Mesendoderm (in vitro differentiated cells): Measurements from ENCODE around the gene C1orf105.

Experiments used
- DNase-seq: peaks from one replicate; pipeline ENCODE4 v3.0.0; 2013
- H2AK5ac ChIP-seq: 2 replicates; pipeline ENCODE4 v1.6.1; 2013; ENCODE audit warnings: low read length, inconsistent platforms
- H2BK120ac ChIP-seq: 2 replicates; pipeline ENCODE4 v1.6.1; 2013; ENCODE audit warnings: low read depth, mild to moderate bottlenecking, low read length, moderate library complexity, mixed read lengths
- H2BK15ac ChIP-seq: replicated peaks from 2 replicates; pipeline ENCODE4 v1.6.1; 2013; ENCODE audit warnings: low read depth, mild to moderate bottlenecking, moderate library complexity
- H2BK5ac ChIP-seq: 2 replicates; pipeline ENCODE4 v1.6.1; 2013; ENCODE audit warnings: low read length, inconsistent platforms
- H3K18ac ChIP-seq: 2 replicates; pipeline ENCODE4 v1.6.1; 2013; ENCODE audit warnings: mild to moderate bottlenecking, low read length, mixed read lengths
- H3K23ac ChIP-seq: one replicate; pipeline ENCODE4 v1.6.1; 2013; ENCODE audit warnings: low read length
- H3K27ac ChIP-seq: 2 replicates; pipeline ENCODE4 v1.5.1; 2013; ENCODE audit warnings: low read depth, mild to moderate bottlenecking, inconsistent platforms, low read length, moderate library complexity
- H3K27me3 ChIP-seq: 2 replicates; pipeline ENCODE4 v1.6.1; 2013; ENCODE audit warnings: low read length, control low read depth, mild to moderate bottlenecking, inconsistent platforms; ENCODE audit not compliant: insufficient read depth, poor library complexity
- H3K36me3 ChIP-seq: 2 replicates; pipeline ENCODE4 v1.6.1; 2013; ENCODE audit warnings: low read length, inconsistent platforms; ENCODE audit not compliant: control insufficient read depth, insufficient read depth
- H3K4ac ChIP-seq: one replicate; pipeline ENCODE4 v1.6.1; 2013; ENCODE audit warnings: low read depth, mild to moderate bottlenecking, low read length, moderate library complexity
- H3K4me1 ChIP-seq: 2 replicates; pipeline ENCODE4 v1.6.1; 2013; ENCODE audit warnings: low read depth, low read length, inconsistent platforms; ENCODE audit not compliant: control insufficient read depth
- H3K4me2 ChIP-seq: 2 replicates; pipeline ENCODE4 v1.6.1; 2013; ENCODE audit warnings: low read length
- H3K4me3 ChIP-seq: 2 replicates; pipeline ENCODE4 v1.5.1; 2013; ENCODE audit warnings: mild to moderate bottlenecking, low read length
- H3K56ac ChIP-seq: one replicate; pipeline ENCODE4 v1.6.1; 2013; ENCODE audit warnings: low read length
- H3K79me1 ChIP-seq: 2 replicates; pipeline ENCODE4 v1.6.1; 2013; ENCODE audit warnings: low read length, inconsistent platforms
- H3K79me2 ChIP-seq: 2 replicates; pipeline ENCODE4 v1.6.1; 2013; ENCODE audit warnings: mild to moderate bottlenecking, low read length; ENCODE audit not compliant: control insufficient read depth, insufficient read depth
- H3K9ac ChIP-seq: 2 replicates; pipeline ENCODE4 v1.6.1; 2013; ENCODE audit warnings: low read length, inconsistent platforms
- H4K5ac ChIP-seq: one replicate; pipeline ENCODE4 v1.6.1; 2013; ENCODE audit warnings: low read length
- H4K8ac ChIP-seq: one replicate; pipeline ENCODE4 v1.6.1; 2013; ENCODE audit warnings: low read depth, mild to moderate bottlenecking, control low read depth, low read length, moderate library complexity
- WGBS: extraction: QIAGEN DNeasy Blood & Tissue Kit; methylation state at CpG from one replicate; pipeline ENCODE4 v1.1.7; 2013; ENCODE audit warnings: low lambda C conversion rate, missing lambda C conversion rate; ENCODE audit not compliant: insufficient coverage; ENCODE audit errors: extremely low coverage; 5-methylcytosine and 5-hydroxymethylcytosine counted together

Gene C1orf105

DNA sequence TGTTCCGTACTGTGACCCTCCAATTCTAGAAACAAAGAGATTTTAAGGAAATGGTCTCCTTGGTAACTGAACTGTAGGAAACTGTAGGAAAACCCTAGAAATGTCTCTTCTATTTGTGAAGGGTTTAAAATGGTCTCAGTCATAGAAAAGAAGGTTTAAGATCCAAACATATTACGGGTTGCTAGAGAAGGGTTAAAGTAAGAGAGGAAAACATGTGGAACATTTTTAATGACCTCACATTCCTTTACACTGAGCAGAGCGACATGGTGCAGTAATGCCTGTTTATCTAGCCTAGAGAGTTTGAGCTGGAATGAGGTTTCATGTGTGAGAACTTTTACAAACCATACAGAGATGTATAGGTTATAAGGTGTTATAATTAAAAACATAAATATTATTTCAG, 36.9 kb upstream of the C1orf105 start:
- Histone ChIP-seq H2BK120ac (no peak overlapping the region), H3K36me3 (no peaks in the 10 kb centered on the region), H3K79me1 (no peaks in the 10 kb centered on the region), H3K56ac (no peak overlapping the region), H2AK5ac (no peak overlapping the region), H3K9ac (no peak overlapping the region), H3K4me1 (no peaks in the 10 kb centered on the region), H3K4ac (no peak overlapping the region), H3K4me2 (no peak overlapping the region), H4K8ac (no peak overlapping the region), H2BK5ac (no peak overlapping the region), H3K18ac (no peak overlapping the region), H3K27me3 (no peaks in the 10 kb centered on the region), H3K4me3 (no peak overlapping the region), H3K27ac (no peak overlapping the region), H3K23ac (no peak overlapping the region), H4K5ac (no peak overlapping the region), H3K79me2 (no peaks in the 10 kb centered on the region), H2BK15ac (no peak overlapping the region)
- peak; percentile 39 for DNase-seq
- WGBS, result no CpG with 5 or more reads among the region's 3 CpGs

DNA sequence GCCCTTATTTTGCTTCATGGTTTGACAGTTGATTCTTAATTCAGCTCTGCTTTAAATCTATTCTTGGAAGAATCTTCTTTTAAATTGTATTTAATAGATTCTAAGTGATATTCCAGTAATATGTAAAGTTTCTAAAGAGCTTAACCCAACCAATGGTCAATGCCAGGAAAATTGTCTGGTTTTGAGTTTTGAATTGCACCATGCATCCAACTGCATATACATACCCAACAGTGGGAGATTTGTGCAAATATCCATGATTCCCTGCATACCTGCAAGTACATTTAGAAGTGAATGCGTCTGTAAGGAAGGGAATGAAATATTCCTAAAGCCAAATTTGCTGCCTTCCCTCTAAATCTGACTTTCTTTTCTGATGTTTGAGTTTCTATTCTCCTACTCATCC, 35.8 kb upstream of the C1orf105 start:
- Histone ChIP-seq H4K5ac (no peak overlapping the region), H3K56ac (no peak overlapping the region), H3K23ac (no peak overlapping the region), H3K9ac (no peak overlapping the region), H3K79me1 (no peaks in the 10 kb centered on the region), H2BK120ac (no peak overlapping the region), H3K79me2 (no peaks in the 10 kb centered on the region), H2BK5ac (no peak overlapping the region), H3K4ac (no peak overlapping the region), H3K36me3 (no peaks in the 10 kb centered on the region), H3K27me3 (no peaks in the 10 kb centered on the region), H2AK5ac (no peak overlapping the region), H3K4me2 (no peak overlapping the region), H3K18ac (no peak overlapping the region), H3K4me1 (no peaks in the 10 kb centered on the region), H4K8ac (no peak overlapping the region), H3K27ac (no peak overlapping the region), H3K4me3 (no peak overlapping the region), H2BK15ac (no peak overlapping the region)
- DNase-seq, result no peak
- WGBS, result no CpG with 5 or more reads among the region's 1 CpG

DNA sequence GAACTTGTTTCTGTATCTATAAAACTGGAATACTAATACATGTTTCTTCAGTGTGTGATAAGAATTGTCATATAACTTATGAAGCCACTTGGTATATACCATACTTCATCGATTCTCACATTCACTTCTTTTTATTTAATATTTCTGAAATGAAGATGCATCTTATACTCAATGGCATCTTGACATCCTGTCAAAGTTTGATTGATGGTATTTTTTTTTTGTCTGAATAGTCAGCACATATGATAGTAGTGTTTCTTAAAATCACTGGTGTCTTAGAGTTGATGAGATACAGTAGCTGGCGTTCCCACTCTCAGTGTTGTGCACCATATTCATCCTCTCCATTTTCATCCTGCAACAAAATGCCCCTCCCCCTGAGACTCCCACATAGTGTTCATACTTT, 34.4 kb upstream of the C1orf105 start:
- no peak overlapping the region for H3K23ac ChIP-seq
- H4K8ac ChIP-seq, result no peak overlapping the region
- H3K18ac ChIP-seq, result no peak overlapping the region
- H3K4me1 ChIP-seq, result peaks cover 3% of the 10 kb centered on the region
- WGBS, result no CpG with 5 or more reads among the region's 2 CpGs
- no peaks in the 10 kb centered on the region for H3K36me3 ChIP-seq
- H3K79me2 ChIP-seq, result no peaks in the 10 kb centered on the region
- H4K5ac ChIP-seq, result no peak overlapping the region
- no peak overlapping the region for H3K4ac ChIP-seq
- H3K4me2 ChIP-seq, result no peak overlapping the region
- no peak overlapping the region for H3K27ac ChIP-seq
- no peaks in the 10 kb centered on the region for H3K79me1 ChIP-seq
- H3K4me3 ChIP-seq, result no peak overlapping the region
- no peak overlapping the region for H3K9ac ChIP-seq
- no peaks in the 10 kb centered on the region for H3K27me3 ChIP-seq
- H2BK120ac ChIP-seq, result no peak overlapping the region
- no peak overlapping the region for H3K56ac ChIP-seq
- H2AK5ac ChIP-seq, result no peak overlapping the region
- H2BK15ac ChIP-seq, result no peak overlapping the region
- no peak overlapping the region for H2BK5ac ChIP-seq
- no peak for DNase-seq

DNA sequence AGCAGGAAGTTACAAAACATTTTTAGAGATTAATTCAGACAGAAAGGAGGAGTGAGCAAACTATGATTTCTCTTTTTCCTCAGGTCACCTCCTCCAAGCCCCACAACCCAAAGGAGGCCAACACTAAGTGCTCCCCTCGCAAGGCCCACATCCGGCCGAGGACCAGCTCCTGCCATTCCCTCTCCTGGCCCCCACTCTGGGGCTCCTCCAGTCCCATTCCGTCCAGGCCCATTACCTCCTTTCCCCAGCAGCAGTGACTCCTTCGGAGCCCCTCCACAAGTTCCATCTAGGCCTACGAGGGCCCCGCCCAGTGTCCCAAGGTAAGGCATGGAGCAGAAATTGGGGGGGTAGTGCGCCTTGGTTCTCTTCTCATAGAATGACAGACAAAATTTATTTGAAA, 32.0 kb upstream of the C1orf105 start:
- Histone ChIP-seq H3K4ac (no peak overlapping the region), H2AK5ac (no peak overlapping the region), H2BK15ac (no peak overlapping the region), H4K5ac (no peak overlapping the region), H3K56ac (no peak overlapping the region), H3K79me2 (no peaks in the 10 kb centered on the region), H3K9ac (no peak overlapping the region), H3K4me2 (no peak overlapping the region), H3K36me3 (no peaks in the 10 kb centered on the region), H3K23ac (no peak overlapping the region), H4K8ac (no peak overlapping the region), H3K4me3 (no peak overlapping the region), H2BK5ac (no peak overlapping the region), H3K27me3 (no peaks in the 10 kb centered on the region), H2BK120ac (no peak overlapping the region), H3K18ac (no peak overlapping the region), H3K27ac (no peak overlapping the region), H3K79me1 (no peaks in the 10 kb centered on the region), H3K4me1 (peaks cover 3% of the 10 kb centered on the region)
- WGBS, result no CpG with 5 or more reads among the region's 8 CpGs
- DNase-seq, result no peak

DNA sequence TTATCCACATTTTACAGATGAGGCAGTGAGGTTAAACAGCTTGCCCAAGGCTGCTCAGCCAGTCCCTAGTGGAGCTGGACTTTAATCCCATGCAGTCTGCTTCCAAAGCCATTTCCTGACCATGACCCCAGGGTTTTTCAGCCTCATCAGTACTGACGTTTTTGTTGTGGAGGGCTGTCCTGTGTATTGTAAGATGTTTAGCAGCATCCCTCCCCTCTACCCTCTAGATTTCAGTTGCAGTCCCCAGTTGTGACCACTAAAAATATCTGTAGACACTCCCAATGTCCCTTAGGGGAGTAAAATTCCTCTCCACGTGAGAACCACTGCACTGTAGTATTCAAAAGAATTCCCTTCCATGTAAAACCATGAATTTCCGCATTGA, 30.2 kb upstream of the C1orf105 start:
- DNase-seq, result peak; percentile 26
- no peak overlapping the region for H3K27ac ChIP-seq
- no peaks in the 10 kb centered on the region for H3K79me1 ChIP-seq
- H3K23ac ChIP-seq, result no peak overlapping the region
- H3K4me1 ChIP-seq, result peaks cover 5% of the 10 kb centered on the region
- no peaks in the 10 kb centered on the region for H3K79me2 ChIP-seq
- H3K27me3 ChIP-seq, result no peaks in the 10 kb centered on the region
- H2AK5ac ChIP-seq, result no peak overlapping the region
- no peak overlapping the region for H4K5ac ChIP-seq
- no peak overlapping the region for H3K4me2 ChIP-seq
- no peak overlapping the region for H3K9ac ChIP-seq
- WGBS, result no CpG with 5 or more reads among the region's 3 CpGs
- H2BK5ac ChIP-seq, result no peak overlapping the region
- H3K4me3 ChIP-seq, result no peak overlapping the region
- H4K8ac ChIP-seq, result no peak overlapping the region
- no peaks in the 10 kb centered on the region for H3K36me3 ChIP-seq
- H3K18ac ChIP-seq, result no peak overlapping the region
- H2BK120ac ChIP-seq, result no peak overlapping the region
- H3K56ac ChIP-seq, result no peak overlapping the region
- no peak overlapping the region for H3K4ac ChIP-seq
- no peak overlapping the region for H2BK15ac ChIP-seq

DNA sequence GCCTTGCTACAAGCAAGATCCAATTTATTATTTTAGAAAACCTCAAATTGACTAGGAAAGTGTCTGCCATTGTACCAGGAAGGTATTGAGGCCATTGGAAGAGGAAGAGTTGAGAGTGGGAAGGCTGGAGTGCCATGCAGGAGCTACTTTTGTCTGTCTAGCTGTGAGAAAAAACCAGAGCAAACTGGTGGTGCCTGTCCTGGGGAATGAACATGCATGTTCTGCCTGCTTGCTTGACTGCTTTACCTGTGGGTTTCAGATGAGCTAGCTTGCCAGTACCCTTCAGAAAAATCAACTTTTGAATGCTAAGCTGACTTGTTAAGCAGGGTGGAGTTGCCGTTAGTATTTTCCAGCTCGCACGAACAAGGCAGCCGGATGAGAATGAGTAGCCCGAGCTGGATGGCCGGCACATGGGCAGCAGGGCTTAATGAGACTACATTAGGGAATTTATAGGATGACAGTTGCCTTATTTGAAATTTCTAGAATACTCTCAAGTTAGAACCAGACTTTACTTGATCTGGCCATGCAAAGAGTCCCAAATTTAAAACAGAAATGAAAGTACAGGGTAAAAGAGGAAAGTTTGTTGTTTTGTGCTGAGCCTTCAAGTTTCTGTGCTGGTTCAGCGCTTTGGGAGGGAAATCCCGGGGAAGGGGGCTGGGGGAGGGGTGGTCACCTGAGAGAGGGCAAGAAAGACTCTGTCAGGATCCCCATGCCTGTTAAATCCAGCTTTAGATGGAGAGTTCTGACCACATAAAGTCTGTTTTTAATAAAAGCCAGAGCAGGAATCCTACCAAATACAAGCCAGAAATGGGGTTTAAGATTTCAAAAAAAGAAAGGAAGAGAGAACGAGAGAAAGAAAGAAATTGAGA, 29.6 kb upstream of the C1orf105 start:
- Histone ChIP-seq H3K4me3 (no peak overlapping the region), H2BK5ac (no peak overlapping the region), H3K27ac (no peak overlapping the region), H2AK5ac (no peak overlapping the region), H3K18ac (no peak overlapping the region), H4K8ac (no peak overlapping the region), H3K9ac (no peak overlapping the region), H3K79me2 (no peaks in the 10 kb centered on the region), H3K4ac (no peak overlapping the region), H3K4me2 (no peak overlapping the region), H3K4me1 (peaks cover 5% of the 10 kb centered on the region), H2BK120ac (no peak overlapping the region), H3K23ac (no peak overlapping the region), H3K27me3 (no peaks in the 10 kb centered on the region), H3K79me1 (no peaks in the 10 kb centered on the region), H3K56ac (peak overlapping the region; percentile 1), H4K5ac (no peak overlapping the region), H2BK15ac (no peak overlapping the region), H3K36me3 (no peaks in the 10 kb centered on the region)
- no CpG with 5 or more reads among the region's 9 CpGs for WGBS
- peak; percentile 23 for DNase-seq
